Naive thymus-derived CD4-positive, alpha-beta T cell (primary cell): ENCODE results near the gene MRTFB. TPM values are rescaled to one million over a fixed set of nuclear protein-coding genes. Genes with fewer than 3 reads are reported as not detected.

Experiments
- ATAC-seq: fragments of 150-1000 bp; cut with Tn5 transposase; 2 replicates; pipeline ENCODE4 v1.10.0; 2021; ENCODE audit warnings: mild to moderate bottlenecking, moderate library complexity
- CTCF ChIA-PET: fragments of 350-600 bp; sonication (Branson Sonifier 250); formaldehyde crosslinking; loops from one replicate; lab custom pipeline; 2021; ENCODE audit warnings: antibody characterized with exemption; lab: Charles Lee
- POLR2A ChIA-PET: fragments of 350-600 bp; sonication (Branson Sonifier 250); formaldehyde crosslinking; loops from one replicate; lab custom pipeline; 2021; ENCODE audit warnings: antibody characterized with exemption, inconsistent platforms; lab: Charles Lee
- DNase-seq, 9 donors: peaks; one replicate each; pipeline versions ENCODE4 v3.0.0 to v3.0.0-alpha.2; 2020 to 2022; ENCODE audit warnings: mixed read lengths in 1 of 9
- H3K27ac ChIP-seq: one replicate; pipeline ENCODE4 v1.7.0; 2013; ENCODE audit warnings: mild to moderate bottlenecking, low read depth, low read length, moderate library complexity
- H3K27me3 ChIP-seq, 2 donors: one replicate each; pipeline ENCODE4 v1.7.0; 2013; ENCODE audit warnings: low read length in 2 of 2, mild to moderate bottlenecking in 2 of 2, moderate library complexity in 2 of 2; ENCODE audit not compliant: control insufficient read depth in 2 of 2, insufficient read depth in 2 of 2
- H3K36me3 ChIP-seq, 3 experiments: 1 replicate in 2 of 3; 2 replicates in 1 of 3; pipeline ENCODE4 v1.7.0; 2013; ENCODE audit warnings: low read length in 3 of 3, mild to moderate bottlenecking in 3 of 3, moderate library complexity in 1 of 3; ENCODE audit not compliant: insufficient read depth in 3 of 3, control insufficient read depth in 2 of 3
- H3K4me1 ChIP-seq, 2 donors: one replicate each; pipeline ENCODE4 v1.7.0; 2013; ENCODE audit warnings: low read length in 2 of 2, mild to moderate bottlenecking in 2 of 2, moderate library complexity in 1 of 2; ENCODE audit not compliant: control insufficient read depth in 2 of 2, insufficient read depth in 2 of 2
- H3K4me3 ChIP-seq: 2 replicates; pipeline ENCODE4 v1.7.0; 2013; ENCODE audit warnings: mild to moderate bottlenecking, low read length
- H3K9me3 ChIP-seq, 3 experiments: 1 replicate in 2 of 3; 2 replicates in 1 of 3; pipeline ENCODE4 v1.7.0; 2013; ENCODE audit warnings: low read length in 3 of 3; ENCODE audit not compliant: control insufficient read depth in 2 of 3
- H3K27ac Mint-ChIP-seq, 9 donors: one replicate each; pipeline ENCODE4 v1.8.0; 2020 to 2022; ENCODE audit warnings: mixed read lengths in 9 of 9, mild to moderate bottlenecking in 8 of 9, moderate library complexity in 5 of 9, inconsistent platforms in 2 of 9
- H3K27me3 Mint-ChIP-seq, 5 donors: one replicate each; pipeline ENCODE4 v1.8.0; 2021 to 2022; ENCODE audit warnings: mixed read lengths in 5 of 5, mild to moderate bottlenecking in 1 of 5
- H3K36me3 Mint-ChIP-seq, 5 donors: one replicate each; pipeline ENCODE4 v1.8.0; 2020 to 2022; ENCODE audit warnings: mixed read lengths in 5 of 5, mild to moderate bottlenecking in 3 of 5, inconsistent platforms in 1 of 5
- H3K4me1 Mint-ChIP-seq, 7 donors: one replicate each; pipeline ENCODE4 v1.8.0; 2020 to 2022; ENCODE audit warnings: mixed read lengths in 7 of 7, mild to moderate bottlenecking in 3 of 7, inconsistent platforms in 1 of 7
- H3K4me3 Mint-ChIP-seq, 10 donors: one replicate each; pipeline ENCODE4 v1.8.0; 2020 to 2022; ENCODE audit warnings: mild to moderate bottlenecking in 10 of 10, mixed read lengths in 10 of 10, moderate library complexity in 6 of 10, inconsistent platforms in 2 of 10
- H3K9me3 Mint-ChIP-seq, 11 donors: one replicate each; pipeline ENCODE4 v1.8.0; 2020 to 2022; ENCODE audit warnings: mixed read lengths in 11 of 11, mild to moderate bottlenecking in 4 of 11, inconsistent platforms in 1 of 11, moderate library complexity in 1 of 11
- intact Hi-C, 2 donors: fragments of 100-400 bp; cut with micrococcal nuclease; formaldehyde crosslinking; loops; one replicate each; pipeline ENCODE4 v1.15.1; 2023
- polyA plus RNA-seq, 2 donors: library from polyadenylated mRNA; unstranded; fragments of 300-500 nt; fragmentation: Illumina TruSeq; gene quantifications; one replicate each; pipeline ENCODE4 v1.2.3, GENCODE V29; 2021
- total RNA-seq, 6 experiments: library from RNA in 5 of 6; stranded (reverse) in 5 of 6; gene quantifications; 1 replicate in 5 of 6; 2 replicates in 1 of 6; pipeline ENCODE4 v1.2.3 and lab custom pipeline; 2021 to 2026

MRTFB gene
- total and polyA plus RNA-seq, 7 experiments from 2014 or later = 9.1 to 33.2 (median 25.4) TPM

DNA sequence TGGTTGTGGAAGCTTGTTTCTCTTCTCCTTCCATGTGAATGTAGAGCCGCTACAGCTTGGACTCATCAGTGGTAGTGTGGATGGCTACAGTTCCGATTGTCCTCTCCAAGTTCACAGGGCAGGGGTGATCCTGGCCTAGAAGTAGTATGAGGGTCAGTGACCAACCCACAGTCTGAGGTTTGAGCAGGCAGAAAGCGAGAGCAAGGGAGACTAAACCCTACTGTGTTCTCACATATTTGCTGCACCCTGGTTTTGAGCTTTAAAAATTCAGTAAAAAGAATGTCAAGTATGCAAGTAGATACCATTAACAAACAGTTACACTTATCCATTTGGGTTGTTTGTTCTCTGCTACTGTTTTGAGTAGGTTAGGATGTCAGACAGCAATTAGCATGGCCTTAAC is 148.9 kb downstream of the MRTFB start:
- ChIA-PET CTCF (interaction anchor here (0.6 kb wide), 1 partner anchor 108 kb away, joined by 3 read pairs; no protein-coding TSS in a partner anchor), POLR2A (interaction anchor here (0.6 kb wide), 1 partner anchor 29 kb away, joined by 4 read pairs; no protein-coding TSS in a partner anchor)
- Mint-ChIP-seq H3K27ac (no peak overlapping the region), H3K27me3 (no peaks in the 10 kb centered on the region), H3K9me3 (peaks cover 0 to 3% (median 0%) of the 10 kb centered on the region in 11 donors), H3K36me3 (peaks cover 14 to 87% (median 66%) of the 10 kb centered on the region in 5 donors), H3K4me1 (no peaks in the 10 kb centered on the region), H3K4me3 (no peak overlapping the region)
- DNase-seq (no peak), ATAC-seq (no peak)
- Histone ChIP-seq H3K27me3 (no peaks in the 10 kb centered on the region), H3K9me3 (no peaks in the 10 kb centered on the region), H3K4me1 (no peaks in the 10 kb centered on the region), H3K4me3 (no peak overlapping the region), H3K27ac (no peak overlapping the region), H3K36me3 (peaks cover 0 to 16% (median 0%) of the 10 kb centered on the region in 3 experiments)
- intact Hi-C loops = no loop called here

DNA sequence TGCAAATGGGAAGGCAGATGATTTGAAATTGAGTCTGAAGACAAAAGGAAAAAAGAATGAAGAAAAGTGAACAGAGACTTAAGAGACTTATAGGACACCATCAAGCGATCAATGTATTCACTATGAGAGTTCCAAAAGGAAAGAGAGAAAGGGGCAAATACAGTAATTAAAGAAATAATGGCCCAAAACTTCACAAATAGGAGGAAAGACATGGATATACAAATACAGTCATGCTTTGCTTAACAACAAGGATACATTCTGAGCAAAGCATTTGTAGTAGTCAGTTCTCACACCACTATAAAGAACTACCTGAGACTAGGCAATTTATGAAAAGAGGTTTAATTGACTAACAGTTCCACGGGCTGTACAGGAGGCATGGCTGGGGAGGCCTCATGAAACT is 152.5 kb downstream of the MRTFB start:
- Mint-ChIP-seq H3K27ac (no peak overlapping the region), H3K9me3 (peaks cover 0 to 5% (median 0%) of the 10 kb centered on the region in 11 donors), H3K36me3 (peaks cover 15 to 79% (median 56%) of the 10 kb centered on the region in 5 donors), H3K27me3 (no peaks in the 10 kb centered on the region), H3K4me3 (no peak overlapping the region), H3K4me1 (no peaks in the 10 kb centered on the region)
- no peak overlapping the region for H3K27ac ChIP-seq
- peaks cover 0 to 11% (median 0%) of the 10 kb centered on the region in 3 experiments for H3K36me3 ChIP-seq
- CTCF ChIA-PET = no interaction called here
- H3K4me1 ChIP-seq = no peaks in the 10 kb centered on the region
- H3K27me3 ChIP-seq = no peaks in the 10 kb centered on the region
- intact Hi-C loops = no loop called here
- no peak for ATAC-seq
- POLR2A ChIA-PET = no interaction called here
- no peak overlapping the region for H3K4me3 ChIP-seq
- no peak for DNase-seq
- no peaks in the 10 kb centered on the region for H3K9me3 ChIP-seq

DNA sequence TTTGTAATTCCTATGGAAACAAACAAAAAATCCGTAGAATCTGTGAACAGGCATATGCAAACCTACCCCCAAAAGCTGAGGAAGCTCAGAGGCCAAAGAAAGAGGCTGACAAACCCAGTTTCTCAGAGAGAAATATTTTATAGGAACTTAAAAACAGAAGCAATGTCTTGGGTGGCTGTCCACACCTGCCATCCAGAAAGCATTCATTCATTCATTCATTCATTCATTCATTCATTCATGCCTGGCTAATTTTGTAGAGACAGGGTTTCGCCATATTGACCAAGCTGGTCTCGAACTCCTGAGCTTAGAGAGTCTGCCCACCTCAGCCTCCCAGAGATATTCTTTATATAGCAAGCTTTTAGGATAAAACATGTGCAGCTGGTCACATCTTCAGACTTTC is 154.3 kb downstream of the MRTFB start:
- no peak for ATAC-seq
- Histone ChIP-seq H3K9me3 (no peaks in the 10 kb centered on the region), H3K4me1 (no peaks in the 10 kb centered on the region), H3K27ac (no peak overlapping the region), H3K27me3 (no peaks in the 10 kb centered on the region), H3K36me3 (no peaks in the 10 kb centered on the region), H3K4me3 (no peak overlapping the region)
- H3K27me3 Mint-ChIP-seq = no peaks in the 10 kb centered on the region
- intact Hi-C loops = no loop called here
- no peak overlapping the region for H3K4me3 Mint-ChIP-seq
- no peaks in the 10 kb centered on the region for H3K4me1 Mint-ChIP-seq
- H3K36me3 Mint-ChIP-seq = peaks cover 15 to 67% (median 44%) of the 10 kb centered on the region in 5 donors
- POLR2A ChIA-PET = no interaction called here
- peaks cover 0 to 5% (median 0%) of the 10 kb centered on the region in 11 donors for H3K9me3 Mint-ChIP-seq
- CTCF ChIA-PET = interaction anchor here (0.6 kb wide), 1 partner anchor 325 kb away, joined by 3 read pairs; no protein-coding TSS in a partner anchor
- H3K27ac Mint-ChIP-seq = no peak overlapping the region
- no peak for DNase-seq

DNA sequence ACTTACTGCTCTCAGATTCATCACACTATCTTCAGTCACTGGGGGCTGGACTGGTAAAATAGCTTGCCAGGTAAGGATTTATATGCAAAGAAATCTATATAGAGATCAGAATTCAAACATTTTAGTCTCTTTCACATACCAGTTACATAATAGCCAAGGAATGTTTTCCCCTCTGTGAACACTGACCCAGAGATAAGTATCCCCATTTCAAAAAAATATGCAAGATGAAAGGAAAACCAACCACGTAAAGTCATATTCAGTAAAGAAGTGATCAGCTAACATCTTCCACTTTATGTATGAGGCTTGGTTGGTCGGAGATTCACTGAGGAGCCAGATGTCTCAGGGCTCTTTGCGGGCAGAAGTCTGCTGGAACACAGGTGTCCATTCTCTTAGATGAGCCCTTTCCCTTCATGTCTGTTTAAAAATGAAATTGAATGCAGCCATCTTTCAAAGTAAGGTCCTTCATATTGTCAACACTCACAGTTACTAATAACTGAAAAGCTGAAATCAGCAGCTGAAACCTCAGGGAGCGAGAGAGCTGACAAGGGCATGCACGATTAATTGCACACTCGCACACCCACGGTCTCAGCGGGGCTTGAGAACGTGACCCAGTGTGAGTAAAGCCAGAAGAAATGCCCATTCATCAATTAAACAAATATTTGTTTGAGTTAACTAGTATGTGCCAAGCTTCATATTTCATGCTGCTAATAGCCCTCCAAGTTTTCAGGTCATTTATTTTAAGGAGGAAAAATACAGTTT is 161.2 kb downstream of the MRTFB start:
- no peak overlapping the region for H3K27ac Mint-ChIP-seq
- peaks cover 0 to 21% (median 0%) of the 10 kb centered on the region in 5 donors for H3K36me3 Mint-ChIP-seq
- ChIA-PET CTCF (no interaction called here), POLR2A (no interaction called here)
- Histone ChIP-seq H3K27ac (no peak overlapping the region), H3K4me1 (no peaks in the 10 kb centered on the region), H3K36me3 (peaks cover 0 to 13% (median 0%) of the 10 kb centered on the region in 3 experiments), H3K4me3 (no peak overlapping the region), H3K27me3 (no peaks in the 10 kb centered on the region), H3K9me3 (no peaks in the 10 kb centered on the region)
- no peak overlapping the region for H3K4me3 Mint-ChIP-seq
- H3K4me1 Mint-ChIP-seq = no peaks in the 10 kb centered on the region
- no peaks in the 10 kb centered on the region for H3K27me3 Mint-ChIP-seq
- DNase-seq = no peak
- H3K9me3 Mint-ChIP-seq = peaks cover 0 to under 1% (median 0%) of the 10 kb centered on the region in 11 donors
- no peak for ATAC-seq
- intact Hi-C loops = no loop called here

DNA sequence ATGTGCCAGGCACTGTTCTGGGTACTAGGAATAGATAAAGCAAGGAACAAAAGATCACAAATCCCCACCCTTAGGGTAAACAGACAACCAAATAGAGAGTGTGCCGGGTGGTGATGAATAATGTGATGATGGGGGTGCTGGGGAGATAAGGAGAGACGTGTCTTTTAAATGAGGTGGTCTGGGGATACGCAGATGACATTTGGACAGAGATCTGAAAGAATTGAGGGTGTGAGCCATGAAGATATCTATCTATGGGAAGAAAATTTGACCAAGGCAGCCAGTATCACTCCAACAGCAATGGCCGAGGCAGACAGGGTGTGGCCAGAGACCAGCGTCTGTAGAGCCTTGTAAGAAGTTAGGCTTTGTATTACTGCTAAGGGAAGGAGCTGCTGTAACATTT is 165.3 kb downstream of the MRTFB start:
- H3K4me1 Mint-ChIP-seq = no peaks in the 10 kb centered on the region
- no peak overlapping the region for H3K27ac Mint-ChIP-seq
- H3K36me3 ChIP-seq = peaks cover 0 to 35% (median 0%) of the 10 kb centered on the region in 3 experiments
- ATAC-seq (no peak), DNase-seq (no peak)
- H3K4me3 ChIP-seq = no peak overlapping the region
- ChIA-PET CTCF (interaction anchor here (0.5 kb wide), 1 partner anchor 18 kb away, joined by 3 read pairs; no protein-coding TSS in a partner anchor), POLR2A (no interaction called here)
- H3K27me3 Mint-ChIP-seq = no peaks in the 10 kb centered on the region
- H3K27me3 ChIP-seq = no peaks in the 10 kb centered on the region
- intact Hi-C loops = no loop called here
- no peak overlapping the region for H3K27ac ChIP-seq
- H3K4me1 ChIP-seq = no peaks in the 10 kb centered on the region
- H3K4me3 Mint-ChIP-seq = no peak overlapping the region
- H3K36me3 Mint-ChIP-seq = peaks cover 0 to 25% (median 3%) of the 10 kb centered on the region in 5 donors
- no peaks in the 10 kb centered on the region for H3K9me3 ChIP-seq
- no peaks in the 10 kb centered on the region for H3K9me3 Mint-ChIP-seq

DNA sequence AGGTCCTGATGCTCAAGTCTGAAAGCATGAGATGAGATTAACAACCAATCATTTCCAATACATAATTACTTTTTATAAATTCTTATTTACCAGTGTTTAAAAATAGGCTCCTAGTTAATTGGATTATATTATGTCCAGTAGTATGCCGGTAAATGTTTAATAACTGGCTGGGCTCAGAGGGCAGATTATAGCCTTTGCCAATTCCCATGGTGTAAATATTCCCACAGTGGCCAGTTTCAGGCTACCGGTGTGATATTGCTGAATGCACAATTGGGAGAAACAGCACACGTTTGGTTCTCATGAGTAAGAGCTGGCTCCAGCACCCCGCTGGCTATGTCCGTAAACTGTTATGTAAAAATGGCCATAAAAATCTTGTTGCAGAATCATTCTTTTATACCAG is 167.6 kb downstream of the MRTFB start:
- Mint-ChIP-seq H3K4me1 (no peaks in the 10 kb centered on the region), H3K27ac (no peak overlapping the region), H3K4me3 (no peak overlapping the region), H3K27me3 (no peaks in the 10 kb centered on the region), H3K9me3 (no peaks in the 10 kb centered on the region), H3K36me3 (peaks cover 0 to 28% (median 7%) of the 10 kb centered on the region in 5 donors)
- no peak overlapping the region for H3K4me3 ChIP-seq
- intact Hi-C loops = no loop called here
- POLR2A ChIA-PET = no interaction called here
- no peak overlapping the region for H3K27ac ChIP-seq
- H3K4me1 ChIP-seq = no peaks in the 10 kb centered on the region
- H3K36me3 ChIP-seq = peaks cover 0 to 35% (median 0%) of the 10 kb centered on the region in 3 experiments
- DNase-seq (no peak), ATAC-seq (no peak)
- no peaks in the 10 kb centered on the region for H3K9me3 ChIP-seq
- H3K27me3 ChIP-seq = no peaks in the 10 kb centered on the region
- CTCF ChIA-PET = interaction anchor here (0.6 kb wide), 1 partner anchor 11 kb away, joined by 3 read pairs; no protein-coding TSS in a partner anchor
